HCT116 (cell line): ENCODE measurements around the gene RPGRIP1. TPM values are rescaled to one million over a fixed set of nuclear protein-coding genes. Genes with fewer than 3 reads are reported as not detected.

Source experiments
- ATAC-seq: fragments of 200-7000 bp; cut with Tn5 transposase; 2 replicates; pipeline ENCODE4 v1.9.1; 2020; ENCODE audit warnings: mild to moderate bottlenecking, moderate library complexity
- BruUV-seq: library from RNA; stranded (reverse); fragments of 400-500 nt; replicated peaks from 2 replicates; lab custom pipeline; 2021; lab: Mats Ljungman, UMichigan
- CTCF ChIA-PET: fragments of 300-600 bp; sonication (Branson Sonifier 250); formaldehyde crosslinking; loops from one replicate; lab custom pipeline; 2021; ENCODE audit warnings: antibody characterized with exemption; lab: Charles Lee
- POLR2A ChIA-PET: fragments of 300-600, 350-600 bp; sonication (Branson Sonifier 250); formaldehyde crosslinking; loops from one replicate; lab custom pipeline; 2021; ENCODE audit warnings: antibody characterized with exemption; lab: Charles Lee
- RAD21 ChIA-PET, 2 experiments: fragments of 300-600 bp; sonication (Branson Sonifier 250); formaldehyde crosslinking; loops; one replicate each; lab custom pipeline; 2023; ENCODE audit warnings: low total read pairs in 2 of 2; ENCODE audit not compliant: uncharacterized antibody in 2 of 2, unreplicated experiment in 2 of 2, low non-redundant PET in 1 of 2; lab: Charles Lee
- DNase-seq: peaks from one replicate; pipeline ENCODE4 v3.0.0-alpha.2; 2010; ENCODE audit warnings: low read depth, low spot score
- H2AFZ ChIP-seq: fragments of 200-600 bp; shearing (Covaris generic), sonication (generic); 2 replicates; pipeline ENCODE4 v1.6.1; 2017; ENCODE audit warnings: low read depth, mixed run types, mixed read lengths, antibody characterized with exemption, low read length; ENCODE audit not compliant: poor library complexity, severe bottlenecking
- H3K27ac ChIP-seq: 2 replicates; pipeline ENCODE4 v1.5.1; 2012; ENCODE audit warnings: low read depth, low read length
- H3K27me3 ChIP-seq: fragments of 200-600 bp; sonication (generic); 2 replicates; pipeline ENCODE4 v1.6.1; 2016; ENCODE audit warnings: mixed run types, low read length, mixed read lengths; ENCODE audit not compliant: insufficient read depth
- H3K36me3 ChIP-seq, 2 experiments: fragments of 200-500 bp in 1 of 2; fragments of 200-600 bp in 1 of 2; sonication (Bioruptor generic) in 1 of 2; sonication (generic) in 1 of 2; 2 replicates each; pipeline versions ENCODE4 v1.5.1 to v1.6.1; 2014 to 2016; ENCODE audit warnings: low read length in 2 of 2, inconsistent platforms in 1 of 2, mixed read lengths in 1 of 2, mixed run types in 1 of 2; ENCODE audit not compliant: insufficient read depth in 2 of 2, control insufficient read depth in 1 of 2
- H3K4me1 ChIP-seq, 2 experiments: fragments of 200-600 bp in 1 of 2; sonication (generic) in 1 of 2; 2 replicates each; pipeline versions ENCODE4 v1.5.1 to v1.6.1; 2012 to 2017; ENCODE audit warnings: low read length in 2 of 2, inconsistent platforms in 1 of 2, mild to moderate bottlenecking in 1 of 2, mixed read lengths in 1 of 2, mixed run types in 1 of 2, moderate library complexity in 1 of 2; ENCODE audit not compliant: insufficient read depth in 2 of 2, control insufficient read depth in 1 of 2
- H3K4me2 ChIP-seq: fragments of 200-600 bp; sonication (generic); 2 replicates; pipeline ENCODE4 v1.6.1; 2017; ENCODE audit warnings: mixed run types, low read length, mixed read lengths
- H3K4me3 ChIP-seq, 2 experiments: fragments of 200-600 bp in 1 of 2; sonication (generic) in 1 of 2; replicated peaks in 1 of 2; 2 replicates each; pipeline ENCODE4 v1.5.1; 2011 to 2016; ENCODE audit warnings: low read length in 2 of 2, control low read depth in 1 of 2, low read depth in 1 of 2, mild to moderate bottlenecking in 1 of 2, mixed read lengths in 1 of 2, mixed run types in 1 of 2
- H3K79me2 ChIP-seq: fragments of 200-600 bp; sonication (generic); 2 replicates; pipeline ENCODE4 v1.6.1; 2017; ENCODE audit warnings: mild to moderate bottlenecking, mixed run types, low read length, moderate library complexity, mixed read lengths; ENCODE audit not compliant: insufficient read depth
- H3K9ac ChIP-seq: fragments of 200-600 bp; sonication (generic); 2 replicates; pipeline ENCODE4 v1.6.1; 2016; ENCODE audit warnings: low read length, mixed read lengths
- H3K9me2 ChIP-seq: fragments of 200-600 bp; sonication (generic), shearing (Covaris generic); 2 replicates; pipeline ENCODE4 v1.6.1; 2017; ENCODE audit warnings: mixed run types, mild to moderate bottlenecking, moderate library complexity; ENCODE audit not compliant: insufficient read depth
- H3K9me3 ChIP-seq, 2 experiments: fragments of 200-500 bp in 1 of 2; fragments of 200-600 bp in 1 of 2; sonication (Bioruptor generic) in 1 of 2; sonication (generic) in 1 of 2; 2 replicates each; pipeline ENCODE4 v1.6.1; 2014 to 2017; ENCODE audit warnings: low read length in 2 of 2, mixed read lengths in 2 of 2, inconsistent platforms in 1 of 2, low read depth in 1 of 2, mild to moderate bottlenecking in 1 of 2, mixed run types in 1 of 2, moderate library complexity in 1 of 2; ENCODE audit not compliant: control insufficient read depth in 1 of 2, insufficient read depth in 1 of 2
- H4K20me1 ChIP-seq: fragments of 200-600 bp; sonication (generic), shearing (Covaris generic); 2 replicates; pipeline ENCODE4 v1.6.1; 2017; ENCODE audit warnings: mixed run types, mild to moderate bottlenecking, moderate library complexity; ENCODE audit not compliant: insufficient read depth
- ATF3 ChIP-seq: IDR thresholded peaks from 2 replicates; pipeline ENCODE4 v1.6.1; 2012
- CBX3 ChIP-seq: IDR thresholded peaks from 2 replicates; pipeline ENCODE4 v1.6.1; 2012; ENCODE audit warnings: low read depth
- CEBPB ChIP-seq: IDR thresholded peaks from 2 replicates; pipeline ENCODE4 v1.6.1; 2012; ENCODE audit warnings: low read depth
- EGR1 ChIP-seq: IDR thresholded peaks from 2 replicates; pipeline ENCODE4 v1.6.1; 2012; ENCODE audit warnings: low read depth
- EZH2 ChIP-seq: fragments of 200-600 bp; sonication (generic); IDR thresholded peaks from 2 replicates; pipeline ENCODE4 v1.6.1; 2017; ENCODE audit warnings: antibody characterized with exemption, mixed run types
- EZH2phosphoT487 ChIP-seq: fragments of 200-600 bp; IDR thresholded peaks from 2 replicates; pipeline ENCODE4 v1.6.1; 2018; ENCODE audit warnings: antibody characterized with exemption, borderline replicate concordance
- MAX ChIP-seq: IDR thresholded peaks from 2 replicates; pipeline ENCODE4 v1.6.1; 2012
- POLR2A ChIP-seq: IDR thresholded peaks from 2 replicates; pipeline ENCODE4 v1.7.0; 2011; ENCODE audit warnings: borderline replicate concordance; ENCODE audit not compliant: insufficient read depth, insufficient read length; ENCODE audit errors: extremely low read depth
- POLR2AphosphoS5 ChIP-seq: IDR thresholded peaks from 2 replicates; pipeline ENCODE4 v1.6.1; 2011; ENCODE audit warnings: mild to moderate bottlenecking, low read depth, low read length, moderate library complexity
- SIN3A ChIP-seq: IDR thresholded peaks from 2 replicates; pipeline ENCODE4 v1.6.1; 2012; ENCODE audit warnings: low read depth
- SP1 ChIP-seq: IDR thresholded peaks from 2 replicates; pipeline ENCODE4 v1.6.1; 2012; ENCODE audit warnings: low read depth
- SRF ChIP-seq: IDR thresholded peaks from 2 replicates; pipeline ENCODE4 v1.6.1; 2012; ENCODE audit warnings: low read depth
- TCF7L2 ChIP-seq: IDR thresholded peaks from 2 replicates; pipeline ENCODE4 v1.7.0; 2011; ENCODE audit warnings: borderline replicate concordance, inconsistent platforms; ENCODE audit not compliant: insufficient read depth, insufficient read length; ENCODE audit errors: extremely low read depth
- ZNF274 ChIP-seq: fragments of 200-500 bp; sonication (Bioruptor generic); IDR thresholded peaks from 2 replicates; pipeline ENCODE4 v1.6.1; 2014; ENCODE audit warnings: mild to moderate bottlenecking, low read depth, low read length, inconsistent platforms
- intact Hi-C: fragments of 100-400 bp; cut with micrococcal nuclease; formaldehyde crosslinking; loops from 2 replicates; pipeline ENCODE4 v1.10.0; 2022
- total RNA-seq: library from RNA; stranded (reverse); gene quantifications from one replicate; pipeline ENCODE4 v1.2.1, GENCODE V29; 2021; ENCODE audit not compliant: unreplicated experiment
- TF ChIP-seq, protein P1 (sequence below): IDR thresholded peaks from 2 replicates; pipeline ENCODE4 v1.6.1; 2011; ENCODE audit warnings: mild to moderate bottlenecking, low read length, moderate library complexity; ENCODE audit not compliant: insufficient replicate concordance; ENCODE audit errors: extremely low read depth

RPGRIP1 gene
- total RNA-seq, 1 experiment from 2014 or later = not detected

- TF ChIP-seq ZNF274 (no peak), SRF (no peak)
- TF ChIP-seq, protein P1, sequence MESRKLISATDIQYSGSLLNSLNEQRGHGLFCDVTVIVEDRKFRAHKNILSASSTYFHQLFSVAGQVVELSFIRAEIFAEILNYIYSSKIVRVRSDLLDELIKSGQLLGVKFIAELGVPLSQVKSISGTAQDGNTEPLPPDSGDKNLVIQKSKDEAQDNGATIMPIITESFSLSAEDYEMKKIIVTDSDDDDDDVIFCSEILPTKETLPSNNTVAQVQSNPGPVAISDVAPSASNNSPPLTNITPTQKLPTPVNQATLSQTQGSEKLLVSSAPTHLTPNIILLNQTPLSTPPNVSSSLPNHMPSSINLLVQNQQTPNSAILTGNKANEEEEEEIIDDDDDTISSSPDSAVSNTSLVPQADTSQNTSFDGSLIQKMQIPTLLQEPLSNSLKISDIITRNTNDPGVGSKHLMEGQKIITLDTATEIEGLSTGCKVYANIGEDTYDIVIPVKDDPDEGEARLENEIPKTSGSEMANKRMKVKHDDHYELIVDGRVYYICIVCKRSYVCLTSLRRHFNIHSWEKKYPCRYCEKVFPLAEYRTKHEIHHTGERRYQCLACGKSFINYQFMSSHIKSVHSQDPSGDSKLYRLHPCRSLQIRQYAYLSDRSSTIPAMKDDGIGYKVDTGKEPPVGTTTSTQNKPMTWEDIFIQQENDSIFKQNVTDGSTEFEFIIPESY = no peak
These were observed 40.9 kb upstream of the RPGRIP1 start (continued) for GRCh38 chr14:21238823-21239518.

- POLR2A ChIA-PET = no interaction called here
These were observed 39.5 kb upstream of the RPGRIP1 start for GRCh38 chr14:21240417-21240816.

More at GRCh38 chr14:21240417-21240816, 39.5 kb upstream of the RPGRIP1 start:
- no peak overlapping the region for H2AFZ ChIP-seq
- ChIA-PET CTCF (no interaction called here), RAD21 (no interaction called here)
- no peak for TF ChIP-seq CBX3
- no peak for TF ChIP-seq EZH2
- TF ChIP-seq TCF7L2 = no peak
- TF ChIP-seq ZNF274 = no peak
- TF ChIP-seq POLR2A = no peak
- TF ChIP-seq EGR1 = no peak
- TF ChIP-seq SRF = no peak
- no peak for TF ChIP-seq SIN3A
- TF ChIP-seq, protein P1 = no peak
- no peak for TF ChIP-seq CEBPB
- TF ChIP-seq EZH2phosphoT487 = no peak
- TF ChIP-seq MAX = no peak
- no peak for TF ChIP-seq POLR2AphosphoS5
- TF ChIP-seq SP1 = no peak
- TF ChIP-seq ATF3 = no peak
- no peak overlapping the region for H3K9ac ChIP-seq
- no peaks in the 10 kb centered on the region for H3K27me3 ChIP-seq
- peaks cover 100% of the 10 kb centered on the region for H3K79me2 ChIP-seq
- peaks cover 60% of the 10 kb centered on the region in 2 experiments for H3K36me3 ChIP-seq
- H3K4me3 ChIP-seq = no peak overlapping the region
- no peak overlapping the region for H3K27ac ChIP-seq
- no peaks in the 10 kb centered on the region for H3K9me3 ChIP-seq
- intact Hi-C loops = no loop called here
- no peak for ATAC-seq
- no TSS peak for BruUV-seq
- H4K20me1 ChIP-seq = peaks cover 89% of the 10 kb centered on the region
- no peaks in the 10 kb centered on the region for H3K9me2 ChIP-seq
- H3K4me2 ChIP-seq = no peak overlapping the region
- no peak for DNase-seq
- H3K4me1 ChIP-seq = no peaks in the 10 kb centered on the region
